Superior temporal gyrus (tissue), 1 donor: ENCODE measurements around the gene GRIA4.

Experiments
- DNase-seq: peaks from one replicate; pipeline ENCODE4 v3.0.0-alpha.2; 2016; ENCODE audit errors: extremely low spot score

Gene GRIA4

DNA sequence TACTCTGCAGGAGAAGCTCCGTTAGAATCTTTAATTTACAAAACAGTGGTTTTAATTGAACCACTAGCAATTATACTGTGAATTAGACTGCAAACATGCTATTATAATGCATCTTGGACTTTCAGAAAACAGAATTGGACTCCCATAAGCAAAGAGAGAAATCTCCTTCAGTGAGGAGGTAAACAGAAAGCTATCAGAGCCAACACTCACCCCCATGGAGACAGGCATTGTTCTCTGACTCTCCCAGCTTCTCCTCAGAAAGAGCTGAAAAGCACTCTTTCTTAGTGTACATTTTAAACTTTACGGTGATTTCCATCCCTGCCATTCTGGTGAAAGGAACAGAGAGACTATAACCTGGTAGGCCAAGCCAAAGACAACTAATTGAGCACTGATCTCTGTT, 176.9 kb downstream of the GRIA4 start:
- no peak for DNase-seq

GRCh38 chr11:105789579-105790420, 179.9 kb downstream of the GRIA4 start:
- DNase-seq, result no peak

- DNase-seq, result no peak
Observed at GRCh38 chr11:105790840-105791239, 181.0 kb downstream of the GRIA4 start.

DNA sequence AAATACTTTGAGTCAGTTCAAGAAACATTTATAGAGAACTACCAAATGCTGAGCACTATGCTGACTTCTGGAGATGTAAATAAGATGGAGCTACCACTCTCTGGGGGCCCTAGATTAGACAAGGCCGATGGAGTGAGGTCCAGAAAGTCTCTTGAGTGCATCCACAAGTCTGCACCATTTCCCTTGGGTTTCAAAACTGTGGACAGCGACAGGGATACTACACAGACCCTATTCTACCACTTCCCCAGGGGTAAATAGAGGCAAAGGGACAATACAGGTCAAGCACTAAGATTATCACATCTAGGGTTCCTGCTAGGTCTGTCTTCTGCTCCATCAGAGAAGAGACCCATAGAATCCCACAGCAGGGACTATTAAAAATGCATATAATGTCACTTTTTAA, 183.2 kb downstream of the GRIA4 start:
- no peak for DNase-seq

DNA sequence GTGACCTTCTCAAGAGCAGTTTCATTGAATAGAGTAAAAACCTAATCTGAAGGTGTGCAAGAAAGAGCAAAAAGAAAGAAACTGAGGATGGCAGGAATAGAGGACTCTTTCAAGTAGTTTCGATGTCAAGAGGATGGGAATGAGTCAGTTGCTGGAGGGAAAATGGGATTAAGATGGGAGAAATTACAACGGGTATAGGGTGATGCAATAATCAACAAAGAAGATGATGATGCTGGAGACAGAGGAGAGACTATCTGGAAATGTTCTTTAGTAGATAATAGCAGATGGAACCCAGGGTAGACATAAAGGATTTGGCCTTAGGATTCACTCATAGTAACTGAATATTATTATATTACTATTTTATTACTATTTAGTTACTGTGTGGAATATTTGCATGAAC, 189.4 kb downstream of the GRIA4 start:
- DNase-seq, result no peak

DNA sequence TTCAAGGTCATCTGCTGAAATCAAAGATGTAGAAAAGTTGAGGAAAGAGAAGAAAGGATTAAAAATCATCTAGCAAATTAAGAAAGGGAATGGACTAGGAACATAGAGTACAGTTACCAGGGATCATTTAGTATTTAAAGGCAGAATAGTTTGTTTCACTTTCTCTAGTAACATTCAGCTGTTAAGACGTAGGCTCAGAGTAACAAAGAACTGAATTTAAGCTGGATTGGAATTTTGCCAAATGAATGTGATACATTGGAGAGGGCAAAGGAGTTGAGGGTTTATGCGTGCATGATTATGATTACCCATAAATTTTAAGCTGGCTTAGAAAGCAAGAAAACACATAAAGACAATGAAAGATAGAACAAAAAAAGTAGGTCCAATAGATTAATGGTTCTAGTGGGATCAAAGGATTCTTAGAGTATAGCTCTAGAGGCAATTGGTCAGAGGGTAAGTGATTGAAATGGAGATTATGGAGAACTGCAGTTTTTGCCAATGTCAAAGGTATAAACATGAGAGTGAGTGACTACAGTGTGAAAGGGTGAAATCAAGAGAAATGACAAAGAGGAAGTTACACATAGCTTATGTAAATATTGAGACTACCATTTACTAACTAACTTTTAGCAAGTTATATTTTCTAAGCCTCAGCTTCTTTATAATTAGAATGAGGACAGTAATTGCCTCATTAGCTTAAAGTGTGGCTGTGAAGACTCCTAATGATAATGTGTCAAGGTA, 190.0 kb downstream of the GRIA4 start:
- DNase-seq, result no peak

- no peak for DNase-seq
Observed at GRCh38 chr11:105802390-105802789, 192.5 kb downstream of the GRIA4 start.

GRCh38 chr11:105811242-105811641, 201.4 kb downstream of the GRIA4 start:
- no peak for DNase-seq

GRCh38 chr11:105821372-105821771, 211.5 kb downstream of the GRIA4 start:
- DNase-seq, result no peak

GRCh38 chr11:105821781-105822180, 211.9 kb downstream of the GRIA4 start:
- DNase-seq, result no peak

DNA sequence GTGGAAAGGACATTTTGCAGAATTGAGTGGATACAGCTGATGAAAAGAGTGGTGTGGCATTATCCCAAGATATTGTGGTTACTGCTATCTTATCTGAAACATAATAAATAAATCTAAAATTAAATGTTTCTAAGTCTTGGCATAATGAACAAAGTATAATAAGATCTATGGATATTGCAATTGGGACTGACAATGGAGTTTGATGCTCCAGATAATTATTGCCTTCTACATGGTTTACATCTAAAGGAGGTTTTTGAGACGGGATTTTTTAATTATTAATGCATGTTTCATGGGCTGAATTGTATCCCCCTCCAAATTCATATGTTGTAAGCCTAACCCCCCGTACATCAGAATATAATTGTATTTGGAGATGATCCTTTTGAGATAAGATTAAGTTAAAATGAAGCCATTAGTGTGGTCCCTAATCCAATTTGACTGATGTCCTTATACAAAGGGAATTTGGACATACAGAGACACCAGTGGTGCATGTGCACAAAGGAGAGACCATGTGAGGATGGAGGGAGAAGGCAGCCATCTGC, 213.7 kb downstream of the GRIA4 start:
- no peak for DNase-seq

- DNase-seq, result no peak
Observed at GRCh38 chr11:105824457-105825013, 214.7 kb downstream of the GRIA4 start.

GRCh38 chr11:105825141-105825540, 215.3 kb downstream of the GRIA4 start:
- DNase-seq, result no peak

GRCh38 chr11:105827906-105828305, 218.0 kb downstream of the GRIA4 start:
- no peak for DNase-seq

- DNase-seq, result no peak
Observed at GRCh38 chr11:105829084-105829483, 219.2 kb downstream of the GRIA4 start.

- DNase-seq, result no peak
Observed at GRCh38 chr11:105834461-105834860, 224.6 kb downstream of the GRIA4 start.

DNA sequence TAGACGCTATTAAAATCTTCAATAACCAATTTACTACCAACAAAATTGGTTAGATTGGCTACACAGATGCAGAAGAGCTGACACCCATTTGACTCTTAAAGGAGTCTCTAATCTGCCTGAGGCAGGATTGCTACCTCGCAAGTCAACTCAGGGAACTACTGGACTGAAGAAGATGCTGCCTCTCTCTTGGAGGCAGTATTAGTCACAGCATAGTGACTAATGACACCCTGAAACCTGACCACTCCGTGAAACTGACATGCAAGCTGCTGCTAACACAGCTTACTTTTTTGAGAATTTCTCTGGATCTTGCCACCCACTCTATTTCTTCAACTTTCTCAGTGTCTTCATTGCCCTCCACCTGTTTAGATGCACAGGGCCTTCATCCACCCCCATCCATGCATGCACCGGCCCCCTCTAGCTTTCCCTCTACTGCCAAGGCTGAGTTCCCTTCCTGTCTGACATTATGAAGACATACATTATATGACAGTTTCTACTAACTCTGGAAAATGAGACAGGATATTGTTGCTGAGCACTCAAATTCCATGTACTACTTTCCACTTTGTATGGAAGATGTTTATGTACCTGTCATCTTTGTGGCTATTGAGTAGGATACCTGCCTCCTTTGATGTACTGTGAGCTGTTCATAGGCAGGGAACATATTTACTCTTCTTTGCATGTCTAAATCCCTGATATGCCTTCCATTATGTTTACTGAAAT, 229.0 kb downstream of the GRIA4 start:
- no peak for DNase-seq

DNA sequence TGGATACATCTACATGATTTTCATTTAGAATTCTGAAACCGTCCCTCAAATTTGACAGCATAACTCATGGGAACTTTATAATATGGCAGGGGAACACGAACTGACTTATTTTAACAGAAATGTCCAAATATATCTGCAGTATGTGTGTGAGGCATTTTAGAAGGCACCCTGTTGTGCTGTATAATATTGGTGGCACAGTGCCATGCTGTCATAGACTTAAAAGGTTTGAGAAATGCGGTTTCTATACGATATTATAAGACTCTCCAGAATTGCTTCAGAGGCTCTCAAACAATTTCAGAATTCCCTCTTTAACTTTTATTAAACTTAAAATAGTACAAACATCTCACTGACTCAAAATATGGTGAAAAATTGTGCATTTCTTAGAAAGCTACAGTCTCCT, 230.5 kb downstream of the GRIA4 start:
- DNase-seq, result no peak

DNA sequence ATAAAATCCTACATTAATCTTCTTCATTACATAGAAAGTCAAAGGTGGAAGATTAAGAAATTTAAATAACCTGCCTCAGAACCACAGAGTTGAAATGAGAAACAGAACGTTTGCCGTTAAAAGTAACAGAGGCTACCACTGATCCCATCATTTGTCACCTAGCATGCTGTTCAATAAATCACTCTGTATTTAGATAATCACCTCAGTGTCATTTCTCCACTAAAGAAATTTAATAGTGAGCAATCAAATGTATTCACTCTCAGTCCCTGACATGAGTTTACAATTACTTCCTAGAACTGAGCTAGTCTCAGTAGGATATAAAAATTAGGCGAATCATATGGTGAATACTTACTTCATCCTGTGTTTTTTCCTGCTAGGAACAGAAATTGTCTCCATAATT, 242.5 kb downstream of the GRIA4 start:
- no peak for DNase-seq

GRCh38 chr11:105854269-105854668, 244.4 kb downstream of the GRIA4 start:
- no peak for DNase-seq

DNA sequence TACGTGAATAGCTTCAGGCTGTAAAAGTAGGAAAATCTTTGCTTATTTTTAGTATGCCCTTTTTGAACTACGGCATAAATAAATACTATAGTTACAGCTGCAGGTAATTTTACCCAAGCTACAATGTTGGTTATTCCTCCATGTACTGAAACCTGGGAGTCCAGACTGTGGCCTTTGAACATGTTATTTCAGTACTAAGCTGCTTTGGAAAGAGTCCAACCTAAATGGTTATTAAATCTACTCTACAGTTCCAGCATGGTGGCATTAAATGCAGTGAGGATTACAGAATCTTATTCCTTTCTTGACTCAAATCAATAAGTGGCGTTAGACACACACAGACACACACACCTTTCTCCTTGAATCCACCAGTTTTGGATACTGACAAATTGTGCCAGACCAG, 247.1 kb downstream of the GRIA4 start:
- DNase-seq, result no peak

DNA sequence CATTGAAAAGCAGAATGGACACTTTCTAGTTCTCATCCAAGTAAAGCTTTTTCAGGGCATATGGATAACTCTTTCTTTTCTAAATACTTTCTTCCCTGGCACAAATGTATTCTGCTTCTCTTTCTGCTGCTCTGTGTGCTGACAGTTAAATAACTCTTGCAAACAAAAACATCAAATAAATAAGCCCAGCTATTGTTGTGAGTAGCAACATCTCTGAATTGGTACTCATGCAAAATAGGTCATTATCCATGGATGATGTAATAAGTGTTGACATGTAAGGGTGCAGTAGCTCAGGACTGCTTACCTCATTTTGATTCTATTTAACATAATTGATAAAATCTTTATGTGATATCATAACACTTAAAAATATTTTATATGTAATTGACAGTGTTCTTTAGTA, 247.9 kb downstream of the GRIA4 start:
- no peak for DNase-seq
